ENCODE measurements around the gene VAPB. TPM values are rescaled to one million over a fixed set of nuclear protein-coding genes. Genes with fewer than 3 reads are reported as not detected.

VAPB gene
- total and polyA plus RNA-seq, 2 experiments from 2014 or later = 8.8 to 37.0 TPM

GRCh38 chr20:58449681-58450221 lies 60.7 kb downstream of the VAPB start:
- Histone ChIP-seq H2AFZ (no peak overlapping the region), H3K79me2 (ENCODE audit: insufficient read depth) (peaks cover 6% of the 10 kb centered on the region), H3K36me3 (ENCODE audit: low read depth) (peaks cover 19% of the 10 kb centered on the region; the same call in 1 of the 2 replicates), H3F3A (ENCODE audit: insufficient read depth) (peaks cover 12% of the 10 kb centered on the region; the same call in 1 of the 2 replicates), H3K4me3 (no peak overlapping the region), H3K9me3 (ENCODE audit: low read depth) (no peaks in the 10 kb centered on the region), H3K9ac (no peak overlapping the region), H3K4me2 (ENCODE audit: unreplicated experiment) (no peak overlapping the region), H3K27me3 (replicated peaks; ENCODE audit: insufficient read depth) (no peaks in the 10 kb centered on the region), H3K9me2 (ENCODE audit: insufficient read depth) (no peaks in the 10 kb centered on the region), H3K4me1 (ENCODE audit: insufficient read depth) (no peaks in the 10 kb centered on the region), H3K27ac (no peak overlapping the region), H4K20me1 (ENCODE audit: insufficient read depth) (no peaks in the 10 kb centered on the region; the same call in 1 of the 2 replicates)
- TF ChIP-seq EZH2phosphoT487 (IDR thresholded peaks at IDR 0.05; ENCODE audit: insufficient read depth, low read depth) (no peak), EZH2 (IDR thresholded peaks at IDR 0.05; ENCODE audit: insufficient read depth, poor library complexity, severe bottlenecking) (no peak)
- WGBS, 2 experiments (ENCODE audit: low coverage in 1 of 2, low lambda C conversion rate in 2 of 2, missing lambda C conversion rate in 2 of 2) = 76 to 83% methylated on average over 10 of the region's 10 CpGs
- DNase-seq = no peak
- in situ Hi-C loops (cut with MboI) = no loop called here

GRCh38 chr20:58450254-58450653 lies 61.2 kb downstream of the VAPB start:
- in situ Hi-C loops (cut with MboI) = no loop called here
- H2AFZ ChIP-seq = no peak overlapping the region
- no peaks in the 10 kb centered on the region for H3K9me2 ChIP-seq (ENCODE audit: insufficient read depth)
- no peak overlapping the region for H3K9ac ChIP-seq
- no peak overlapping the region for H3K4me3 ChIP-seq
- TF ChIP-seq EZH2phosphoT487 (IDR thresholded peaks at IDR 0.05; ENCODE audit: insufficient read depth, low read depth) (no peak), EZH2 (IDR thresholded peaks at IDR 0.05; ENCODE audit: insufficient read depth, poor library complexity, severe bottlenecking) (no peak)
- 74 to 77% methylated on average over 10 of the region's 10 CpGs for WGBS, 2 experiments (ENCODE audit: low coverage in 1 of 2, low lambda C conversion rate in 2 of 2, missing lambda C conversion rate in 2 of 2)
- no peaks in the 10 kb centered on the region for H4K20me1 ChIP-seq (ENCODE audit: insufficient read depth)
- H3K4me1 ChIP-seq (ENCODE audit: insufficient read depth) = no peaks in the 10 kb centered on the region
- H3K27me3 ChIP-seq (replicated peaks; ENCODE audit: insufficient read depth) = no peaks in the 10 kb centered on the region
- H3K36me3 ChIP-seq (ENCODE audit: low read depth) = peaks cover 16% of the 10 kb centered on the region; the same call in 1 of the 2 replicates
- H3K4me2 ChIP-seq (ENCODE audit: unreplicated experiment) = no peak overlapping the region
- no peak overlapping the region for H3K27ac ChIP-seq
- DNase-seq = peak; percentile 17
- H3K79me2 ChIP-seq (ENCODE audit: insufficient read depth) = peaks cover under 1% of the 10 kb centered on the region
- H3F3A ChIP-seq (ENCODE audit: insufficient read depth) = peaks cover 12% of the 10 kb centered on the region; the same call in 1 of the 2 replicates
- no peaks in the 10 kb centered on the region for H3K9me3 ChIP-seq (ENCODE audit: low read depth)

GRCh38 chr20:58452667-58453255 lies 63.7 kb downstream of the VAPB start:
- Histone ChIP-seq H3K36me3 (ENCODE audit: low read depth) (peaks cover 7% of the 10 kb centered on the region; the same call in 1 of the 2 replicates), H3K4me3 (no peak overlapping the region), H3K9me2 (ENCODE audit: insufficient read depth) (no peaks in the 10 kb centered on the region), H4K20me1 (ENCODE audit: insufficient read depth) (no peaks in the 10 kb centered on the region), H3K27me3 (replicated peaks; ENCODE audit: insufficient read depth) (no peaks in the 10 kb centered on the region), H3K9ac (no peak overlapping the region), H3K9me3 (ENCODE audit: low read depth) (no peaks in the 10 kb centered on the region), H3F3A (ENCODE audit: insufficient read depth) (no peaks in the 10 kb centered on the region), H3K4me1 (ENCODE audit: insufficient read depth) (no peaks in the 10 kb centered on the region), H3K4me2 (ENCODE audit: unreplicated experiment) (no peak overlapping the region), H3K27ac (no peak overlapping the region), H2AFZ (no peak overlapping the region), H3K79me2 (ENCODE audit: insufficient read depth) (no peaks in the 10 kb centered on the region; the same call in 1 of the 2 replicates)
- 54 to 61% methylated on average over 4 of the region's 4 CpGs for WGBS, 2 experiments (ENCODE audit: low coverage in 1 of 2, low lambda C conversion rate in 2 of 2, missing lambda C conversion rate in 2 of 2)
- in situ Hi-C loops (cut with MboI) = no loop called here
- no peak for DNase-seq
- TF ChIP-seq EZH2phosphoT487 (IDR thresholded peaks at IDR 0.05; ENCODE audit: insufficient read depth, low read depth) (no peak), EZH2 (IDR thresholded peaks at IDR 0.05; ENCODE audit: insufficient read depth, poor library complexity, severe bottlenecking) (no peak)

- no peaks in the 10 kb centered on the region for H4K20me1 ChIP-seq (ENCODE audit: insufficient read depth)
- in situ Hi-C loops (cut with MboI) = no loop called here
These were observed 64.4 kb downstream of the VAPB start for GRCh38 chr20:58453391-58453790.

More at GRCh38 chr20:58453391-58453790, 64.4 kb downstream of the VAPB start:
- no peaks in the 10 kb centered on the region for H3F3A ChIP-seq (ENCODE audit: insufficient read depth)
- no peak overlapping the region for H3K27ac ChIP-seq
- no peaks in the 10 kb centered on the region for H3K9me2 ChIP-seq (ENCODE audit: insufficient read depth)
- no peak overlapping the region for H3K4me2 ChIP-seq (ENCODE audit: unreplicated experiment)
- no peak for TF ChIP-seq EZH2phosphoT487 (IDR thresholded peaks at IDR 0.05; ENCODE audit: insufficient read depth, low read depth)
- no peak for TF ChIP-seq EZH2 (IDR thresholded peaks at IDR 0.05; ENCODE audit: insufficient read depth, poor library complexity, severe bottlenecking)
- H3K27me3 ChIP-seq (replicated peaks; ENCODE audit: insufficient read depth) = no peaks in the 10 kb centered on the region
- 82 to 94% methylated on average over 5 of the region's 5 CpGs for WGBS, 2 experiments (ENCODE audit: low coverage in 1 of 2, low lambda C conversion rate in 2 of 2, missing lambda C conversion rate in 2 of 2)
- H2AFZ ChIP-seq = no peak overlapping the region
- DNase-seq = no peak
- H3K4me3 ChIP-seq = no peak overlapping the region
- peaks cover 2% of the 10 kb centered on the region; the same call in 1 of the 2 replicates for H3K36me3 ChIP-seq (ENCODE audit: low read depth)
- no peaks in the 10 kb centered on the region; the same call in 1 of the 2 replicates for H3K79me2 ChIP-seq (ENCODE audit: insufficient read depth)
- H3K9me3 ChIP-seq (ENCODE audit: low read depth) = no peaks in the 10 kb centered on the region
- no peak overlapping the region for H3K9ac ChIP-seq
- H3K4me1 ChIP-seq (ENCODE audit: insufficient read depth) = no peaks in the 10 kb centered on the region

Data from GM23248 (cell line).